A673 (cell line): ENCODE results near the gene CSGALNACT2.

ENCODE experiments used
- CTCF ChIP-seq: fragments of 300-800, 200-600 bp; sonication (generic); conservative IDR thresholded peaks from 2 replicates; pipeline ENCODE4 v1.5.1; 2017; ENCODE audit warnings: low read depth, mild to moderate bottlenecking, antibody characterized with exemption, low read length, moderate library complexity, mixed read lengths
- EZH2 ChIP-seq: fragments of 200-600 bp; sonication (generic); IDR thresholded peaks from 2 replicates; pipeline ENCODE4 v1.6.1; 2017; ENCODE audit warnings: borderline replicate concordance, low read depth, mild to moderate bottlenecking, mixed read lengths, antibody characterized with exemption, low read length; ENCODE audit not compliant: poor library complexity, severe bottlenecking

GRCh38 chr10:43151371-43151770 lies 13.1 kb downstream of the CSGALNACT2 start:
- no peak for TF ChIP-seq CTCF
- no peak for TF ChIP-seq EZH2
